Measurements from ENCODE around the gene ANKFN1.

- no peak for TF ChIP-seq POLR2AphosphoS5 (IDR thresholded peaks at IDR 0.05; ENCODE audit: low read depth, low read length)
- TF ChIP-seq NONO (IDR thresholded peaks at IDR 0.05): no peak
- TF ChIP-seq NONO (CRISPR knock-in tag; conservative IDR thresholded peaks at IDR 0.05): no peak
- TF ChIP-seq RBM39 (IDR thresholded peaks at IDR 0.05; ENCODE audit: low read depth, low read length, poor library complexity, severe bottlenecking): no peak
- TF ChIP-seq EP300 (IDR thresholded peaks at IDR 0.05; ENCODE audit: low read depth in 2 of 2, low read length in 2 of 2): no peak
- TF ChIP-seq EP300 (CRISPR knock-in tag; IDR thresholded peaks at IDR 0.05; ENCODE audit: borderline replicate concordance): no peak
- no peak for TF ChIP-seq CENPT (CRISPR knock-in tag; IDR thresholded peaks at IDR 0.05; ENCODE audit: low read depth)
- TF ChIP-seq JUN (CRISPR knock-in tag; IDR thresholded peaks at IDR 0.05): no peak
- TF ChIP-seq CTCF (CRISPR knock-in tag; IDR thresholded peaks at IDR 0.05): no peak
These were observed 17.0 kb upstream of the ANKFN1 start for GRCh38 chr17:56136301-56136700.

All from HepG2 (cell line).